HepG2 (cell line): ENCODE measurements around the gene DRAP1. TPM values are rescaled to one million over a fixed set of nuclear protein-coding genes. Genes with fewer than 3 reads are reported as not detected.
A peak's percentile ranks its signal among the peaks of the same experiment; 100 is the strongest.

ENCODE experiments used
- ETV5 ChIP-seq: IDR thresholded peaks from 2 replicates; pipeline ENCODE4 v1.6.1; 2018; ENCODE audit warnings: missing biosample characterization, missing genetic modification reagents, inconsistent platforms, borderline replicate concordance
- FLYWCH1 ChIP-seq: sonication (generic); formaldehyde crosslinking; IDR thresholded peaks from 2 replicates; pipeline ENCODE4 v1.8.1; 2023; ENCODE audit warnings: mild to moderate bottlenecking, missing genetic modification reagents
- GTF2F1 ChIP-seq: fragments of 150-350 bp; IDR thresholded peaks from 2 replicates; pipeline ENCODE4 v1.6.1; 2014; ENCODE audit warnings: low read length
- HDAC1 ChIP-seq: sonication (generic); formaldehyde crosslinking; IDR thresholded peaks from 2 replicates; pipeline ENCODE4 v1.5.1; 2020; ENCODE audit warnings: mild to moderate bottlenecking, missing genetic modification reagents
- MED8 ChIP-seq: sonication (generic); formaldehyde crosslinking; IDR thresholded peaks from 2 replicates; pipeline ENCODE4 v1.8.1; 2023; ENCODE audit warnings: mild to moderate bottlenecking, missing genetic modification reagents; ENCODE audit not compliant: insufficient replicate concordance
- MEF2D ChIP-seq: sonication (generic); formaldehyde crosslinking; IDR thresholded peaks from 2 replicates; pipeline ENCODE4 v1.5.1; 2020; ENCODE audit warnings: mild to moderate bottlenecking, missing genetic modification reagents
- POLR2AphosphoS5 ChIP-seq: IDR thresholded peaks from 2 replicates; pipeline ENCODE4 v1.6.1; 2012; ENCODE audit warnings: low read depth, low read length
- RARA ChIP-seq: IDR thresholded peaks from 2 replicates; pipeline ENCODE4 v1.6.1; 2016; ENCODE audit warnings: missing genetic modification reagents, missing compliant biosample characterization
- ZNF33B ChIP-seq: sonication (generic); formaldehyde crosslinking; IDR thresholded peaks from 2 replicates; pipeline ENCODE4 v1.5.1; 2020; ENCODE audit warnings: mild to moderate bottlenecking, missing genetic modification reagents
- ZNF891 ChIP-seq: sonication (generic); formaldehyde crosslinking; IDR thresholded peaks from 2 replicates; pipeline ENCODE4 v1.5.0; 2020; ENCODE audit warnings: mild to moderate bottlenecking, missing genetic modification reagents
- polyA plus RNA-seq, 8 experiments: library from polyadenylated mRNA; depleted of rRNA in 3 of 8; stranded (reverse) in 7 of 8; unstranded in 1 of 8; fragments of >200 nt; fragmentation: Illumina TruSeq in 4 of 8; extraction: Trizol in 4 of 8; gene quantifications; 2 replicates each; pipeline versions ENCODE4 v1.2.1 to v1.2.3, GENCODE V29; 2011 to 2016; ENCODE audit warnings: low read depth in 4 of 8, missing spikeins in 1 of 8, mixed read lengths in 1 of 8; ENCODE audit not compliant: insufficient read depth in 1 of 8
- total RNA-seq, 5 experiments: library from RNA; depleted of rRNA; stranded (reverse); fragments of >200 nt; fragmentation: Illumina TruSeq; extraction: Trizol; gene quantifications; 2 replicates each; pipeline ENCODE4 v1.2.3, GENCODE V29; 2016; ENCODE audit warnings: low read depth in 1 of 5
- TF ChIP-seq, protein P1 (sequence below): sonication (generic); formaldehyde crosslinking; IDR thresholded peaks from 2 replicates; pipeline ENCODE4 v1.9.0; 2022; ENCODE audit warnings: missing genetic modification reagents, mild to moderate bottlenecking, borderline replicate concordance
- TF ChIP-seq, protein P2 (sequence below): sonication (generic); formaldehyde crosslinking; IDR thresholded peaks from 2 replicates; pipeline ENCODE4 v1.4.0; 2020; ENCODE audit warnings: missing genetic modification reagents
- TF ChIP-seq, protein P3 (sequence below), 2 experiments: sonication (generic) in 1 of 2; formaldehyde crosslinking in 1 of 2; IDR thresholded peaks; 2 replicates each; pipeline versions ENCODE4 v1.4.0 to v1.6.1; 2016 to 2020; ENCODE audit warnings: borderline replicate concordance in 1 of 2, low read depth in 1 of 2, mild to moderate bottlenecking in 1 of 2, missing genetic modification reagents in 1 of 2
- TF ChIP-seq, protein P4 (sequence below): sonication (generic); formaldehyde crosslinking; conservative IDR thresholded peaks from 2 replicates; pipeline ENCODE4 v1.4.0; 2020; ENCODE audit warnings: missing genetic modification reagents

The DRAP1 gene
- total and polyA plus RNA-seq, 2 of the 13 experiments (the other 11 are each of a cell fraction or from before 2014, with no cell fraction given), result 46.8 to 52.3 TPM

DNA sequence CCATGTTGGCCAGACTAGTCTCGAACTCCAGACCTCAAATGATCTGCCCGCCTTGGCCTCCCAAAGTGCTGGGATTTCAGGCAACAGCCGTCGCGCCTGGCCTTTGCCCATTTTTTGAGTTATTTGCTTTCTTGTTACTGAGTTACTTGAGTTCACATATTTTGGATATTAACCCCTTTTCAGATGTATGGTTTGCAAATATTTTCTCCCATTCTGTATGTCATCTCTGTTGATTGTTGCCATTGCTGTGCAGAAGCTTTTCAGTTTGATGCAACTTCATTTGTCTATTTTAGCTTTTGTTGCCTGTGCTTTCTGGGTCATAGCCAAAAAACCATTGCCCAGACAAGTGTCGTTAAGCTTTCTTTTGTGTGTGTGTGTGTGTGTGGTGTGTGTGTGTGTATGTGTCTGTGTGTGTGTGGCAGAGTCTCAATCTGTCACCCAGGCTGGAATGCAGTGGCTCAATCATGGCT is 32.9 kb downstream of the DRAP1 start (continued):
- TF ChIP-seq, protein P1, sequence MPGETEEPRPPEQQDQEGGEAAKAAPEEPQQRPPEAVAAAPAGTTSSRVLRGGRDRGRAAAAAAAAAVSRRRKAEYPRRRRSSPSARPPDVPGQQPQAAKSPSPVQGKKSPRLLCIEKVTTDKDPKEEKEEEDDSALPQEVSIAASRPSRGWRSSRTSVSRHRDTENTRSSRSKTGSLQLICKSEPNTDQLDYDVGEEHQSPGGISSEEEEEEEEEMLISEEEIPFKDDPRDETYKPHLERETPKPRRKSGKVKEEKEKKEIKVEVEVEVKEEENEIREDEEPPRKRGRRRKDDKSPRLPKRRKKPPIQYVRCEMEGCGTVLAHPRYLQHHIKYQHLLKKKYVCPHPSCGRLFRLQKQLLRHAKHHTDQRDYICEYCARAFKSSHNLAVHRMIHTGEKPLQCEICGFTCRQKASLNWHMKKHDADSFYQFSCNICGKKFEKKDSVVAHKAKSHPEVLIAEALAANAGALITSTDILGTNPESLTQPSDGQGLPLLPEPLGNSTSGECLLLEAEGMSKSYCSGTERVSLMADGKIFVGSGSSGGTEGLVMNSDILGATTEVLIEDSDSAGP (CRISPR knock-in tag), result no peak
- TF ChIP-seq MEF2D (CRISPR knock-in tag), result no peak
- no peak for TF ChIP-seq ZNF891 (CRISPR knock-in tag)
- TF ChIP-seq RARA, result no peak
- no peak for TF ChIP-seq GTF2F1
- TF ChIP-seq ZNF33B (CRISPR knock-in tag), result no peak
- TF ChIP-seq ETV5 (CRISPR knock-in tag), result 0 out of 2 replicates have a peak, but pooled peaks have one; percentile 18
- TF ChIP-seq, protein P2, sequence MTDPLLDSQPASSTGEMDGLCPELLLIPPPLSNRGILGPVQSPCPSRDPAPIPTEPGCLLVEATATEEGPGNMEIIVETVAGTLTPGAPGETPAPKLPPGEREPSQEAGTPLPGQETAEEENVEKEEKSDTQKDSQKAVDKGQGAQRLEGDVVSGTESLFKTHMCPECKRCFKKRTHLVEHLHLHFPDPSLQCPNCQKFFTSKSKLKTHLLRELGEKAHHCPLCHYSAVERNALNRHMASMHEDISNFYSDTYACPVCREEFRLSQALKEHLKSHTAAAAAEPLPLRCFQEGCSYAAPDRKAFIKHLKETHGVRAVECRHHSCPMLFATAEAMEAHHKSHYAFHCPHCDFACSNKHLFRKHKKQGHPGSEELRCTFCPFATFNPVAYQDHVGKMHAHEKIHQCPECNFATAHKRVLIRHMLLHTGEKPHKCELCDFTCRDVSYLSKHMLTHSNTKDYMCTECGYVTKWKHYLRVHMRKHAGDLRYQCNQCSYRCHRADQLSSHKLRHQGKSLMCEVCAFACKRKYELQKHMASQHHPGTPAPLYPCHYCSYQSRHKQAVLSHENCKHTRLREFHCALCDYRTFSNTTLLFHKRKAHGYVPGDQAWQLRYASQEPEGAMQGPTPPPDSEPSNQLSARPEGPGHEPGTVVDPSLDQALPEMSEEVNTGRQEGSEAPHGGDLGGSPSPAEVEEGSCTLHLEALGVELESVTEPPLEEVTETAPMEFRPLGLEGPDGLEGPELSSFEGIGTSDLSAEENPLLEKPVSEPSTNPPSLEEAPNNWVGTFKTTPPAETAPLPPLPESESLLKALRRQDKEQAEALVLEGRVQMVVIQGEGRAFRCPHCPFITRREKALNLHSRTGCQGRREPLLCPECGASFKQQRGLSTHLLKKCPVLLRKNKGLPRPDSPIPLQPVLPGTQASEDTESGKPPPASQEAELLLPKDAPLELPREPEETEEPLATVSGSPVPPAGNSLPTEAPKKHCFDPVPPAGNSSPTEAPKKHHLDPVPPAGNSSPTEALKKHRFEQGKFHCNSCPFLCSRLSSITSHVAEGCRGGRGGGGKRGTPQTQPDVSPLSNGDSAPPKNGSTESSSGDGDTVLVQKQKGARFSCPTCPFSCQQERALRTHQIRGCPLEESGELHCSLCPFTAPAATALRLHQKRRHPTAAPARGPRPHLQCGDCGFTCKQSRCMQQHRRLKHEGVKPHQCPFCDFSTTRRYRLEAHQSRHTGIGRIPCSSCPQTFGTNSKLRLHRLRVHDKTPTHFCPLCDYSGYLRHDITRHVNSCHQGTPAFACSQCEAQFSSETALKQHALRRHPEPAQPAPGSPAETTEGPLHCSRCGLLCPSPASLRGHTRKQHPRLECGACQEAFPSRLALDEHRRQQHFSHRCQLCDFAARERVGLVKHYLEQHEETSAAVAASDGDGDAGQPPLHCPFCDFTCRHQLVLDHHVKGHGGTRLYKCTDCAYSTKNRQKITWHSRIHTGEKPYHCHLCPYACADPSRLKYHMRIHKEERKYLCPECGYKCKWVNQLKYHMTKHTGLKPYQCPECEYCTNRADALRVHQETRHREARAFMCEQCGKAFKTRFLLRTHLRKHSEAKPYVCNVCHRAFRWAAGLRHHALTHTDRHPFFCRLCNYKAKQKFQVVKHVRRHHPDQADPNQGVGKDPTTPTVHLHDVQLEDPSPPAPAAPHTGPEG (CRISPR knock-in tag), result no peak
- no peak for TF ChIP-seq FLYWCH1 (CRISPR knock-in tag)
- TF ChIP-seq, protein P3, sequence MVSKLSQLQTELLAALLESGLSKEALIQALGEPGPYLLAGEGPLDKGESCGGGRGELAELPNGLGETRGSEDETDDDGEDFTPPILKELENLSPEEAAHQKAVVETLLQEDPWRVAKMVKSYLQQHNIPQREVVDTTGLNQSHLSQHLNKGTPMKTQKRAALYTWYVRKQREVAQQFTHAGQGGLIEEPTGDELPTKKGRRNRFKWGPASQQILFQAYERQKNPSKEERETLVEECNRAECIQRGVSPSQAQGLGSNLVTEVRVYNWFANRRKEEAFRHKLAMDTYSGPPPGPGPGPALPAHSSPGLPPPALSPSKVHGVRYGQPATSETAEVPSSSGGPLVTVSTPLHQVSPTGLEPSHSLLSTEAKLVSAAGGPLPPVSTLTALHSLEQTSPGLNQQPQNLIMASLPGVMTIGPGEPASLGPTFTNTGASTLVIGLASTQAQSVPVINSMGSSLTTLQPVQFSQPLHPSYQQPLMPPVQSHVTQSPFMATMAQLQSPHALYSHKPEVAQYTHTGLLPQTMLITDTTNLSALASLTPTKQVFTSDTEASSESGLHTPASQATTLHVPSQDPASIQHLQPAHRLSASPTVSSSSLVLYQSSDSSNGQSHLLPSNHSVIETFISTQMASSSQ (IDR thresholded peaks at IDR 0.05; ENCODE audit: low read depth), result peak; percentile 84
- TF ChIP-seq, protein P3 (CRISPR knock-in tag; IDR thresholded peaks at IDR 0.05; ENCODE audit: borderline replicate concordance), result peak; percentile 85
- peak; percentile 50 for TF ChIP-seq HDAC1
- TF ChIP-seq, protein P4, sequence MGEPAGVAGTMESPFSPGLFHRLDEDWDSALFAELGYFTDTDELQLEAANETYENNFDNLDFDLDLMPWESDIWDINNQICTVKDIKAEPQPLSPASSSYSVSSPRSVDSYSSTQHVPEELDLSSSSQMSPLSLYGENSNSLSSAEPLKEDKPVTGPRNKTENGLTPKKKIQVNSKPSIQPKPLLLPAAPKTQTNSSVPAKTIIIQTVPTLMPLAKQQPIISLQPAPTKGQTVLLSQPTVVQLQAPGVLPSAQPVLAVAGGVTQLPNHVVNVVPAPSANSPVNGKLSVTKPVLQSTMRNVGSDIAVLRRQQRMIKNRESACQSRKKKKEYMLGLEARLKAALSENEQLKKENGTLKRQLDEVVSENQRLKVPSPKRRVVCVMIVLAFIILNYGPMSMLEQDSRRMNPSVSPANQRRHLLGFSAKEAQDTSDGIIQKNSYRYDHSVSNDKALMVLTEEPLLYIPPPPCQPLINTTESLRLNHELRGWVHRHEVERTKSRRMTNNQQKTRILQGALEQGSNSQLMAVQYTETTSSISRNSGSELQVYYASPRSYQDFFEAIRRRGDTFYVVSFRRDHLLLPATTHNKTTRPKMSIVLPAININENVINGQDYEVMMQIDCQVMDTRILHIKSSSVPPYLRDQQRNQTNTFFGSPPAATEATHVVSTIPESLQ (CRISPR knock-in tag), result no peak
- no peak for TF ChIP-seq POLR2AphosphoS5
- no peak for TF ChIP-seq MED8 (CRISPR knock-in tag)
